Gastrocnemius medialis (tissue), 4 donors: Measurements from ENCODE around the gene TMEM101. TPM values are rescaled to one million over a fixed set of nuclear protein-coding genes. Genes with fewer than 3 reads are reported as not detected.
"Not testable (repeated sequence)": the region's sequence is repeated elsewhere in the genome, so short reads cannot be mapped to it uniquely, and the experiment has no call there.

Experiments used
- ATAC-seq, 2 donors: fragments of 150-250 bp; one replicate each; pipeline ENCODE4 v1.9.1; 2016
- DNase-seq, 2 donors: peaks; one replicate each; pipeline ENCODE4 v3.0.0-alpha.2; 2019
- H3K27ac ChIP-seq, 4 donors: fragments of 200-600 bp; sonication (generic); 1 replicate in 1 of 4; 2 replicates in 3 of 4; pipeline ENCODE4 v1.5.1; 2016 to 2018; ENCODE audit warnings: mild to moderate bottlenecking in 2 of 4, moderate library complexity in 1 of 4
- H3K27me3 ChIP-seq, 3 donors: fragments of 200-600 bp; sonication (generic) in 2 of 3; 1 replicate in 1 of 3; 2 replicates in 2 of 3; pipeline versions ENCODE4 v1.5.1 to v1.6.0; 2016 to 2019; ENCODE audit warnings: mild to moderate bottlenecking in 1 of 3, moderate library complexity in 1 of 3
- H3K36me3 ChIP-seq, 2 donors: fragments of 200-600 bp; sonication (generic) in 1 of 2; one replicate each; pipeline ENCODE4 v1.5.1; 2017 to 2018
- H3K4me1 ChIP-seq, 2 donors: fragments of 200-600 bp; sonication (generic) in 1 of 2; one replicate each; pipeline ENCODE4 v1.5.1; 2016 to 2017; ENCODE audit warnings: mild to moderate bottlenecking in 2 of 2
- H3K4me3 ChIP-seq, 4 donors: fragments of 200-600 bp; sonication (generic) in 3 of 4; 1 replicate in 1 of 4; 2 replicates in 3 of 4; pipeline ENCODE4 v1.5.1; 2016 to 2019; ENCODE audit warnings: mild to moderate bottlenecking in 2 of 4
- H3K9me3 ChIP-seq, 3 donors: fragments of 200-600 bp; sonication (generic) in 2 of 3; 1 replicate in 1 of 3; 2 replicates in 2 of 3; pipeline ENCODE4 v1.5.1; 2016 to 2019
- POLR2A ChIP-seq, 2 donors: fragments of 450-650 bp; IDR thresholded peaks; one replicate each; pipeline ENCODE4 v1.6.1; 2017; ENCODE audit warnings: antibody characterized with exemption in 2 of 2, mild to moderate bottlenecking in 2 of 2, moderate library complexity in 2 of 2
- in situ Hi-C, 4 donors: fragments of 200-750 bp; cut with MboI; loops; one replicate each; pipeline versions ENCODE4 v1.15.0 to v1.8.0; 2017; ENCODE audit warnings: low sequenced_read_pairs in 4 of 4
- intact Hi-C: fragments of 100-400 bp; cut with DNase I; formaldehyde crosslinking; loops from one replicate; pipeline ENCODE4 v1.15.1; 2023; ENCODE audit warnings: low total_unique reads
- total RNA-seq, 4 donors: library from RNA; depleted of rRNA; stranded (reverse); fragments of >200 nt; gene quantifications; one replicate each; pipeline versions ENCODE4 v1.1.0 to v1.2.3, GENCODE V29; 2016
- TF ChIP-seq, protein P1 (sequence below), 5 experiments: fragments of 450-650 bp in 3 of 5; fragments of 200-600 bp in 2 of 5; sonication (generic) in 2 of 5; IDR thresholded peaks in 4 of 5; conservative IDR thresholded peaks in 1 of 5; 1 replicate in 4 of 5; 2 replicates in 1 of 5; pipeline ENCODE4 v1.5.1; 2016 to 2019; ENCODE audit warnings: antibody characterized with exemption in 5 of 5, mild to moderate bottlenecking in 3 of 5, moderate library complexity in 3 of 5

The TMEM101 gene
- total RNA-seq, 4 donors from 2014 or later: 28.8 to 38.3 (median 36.4) TPM

DNA sequence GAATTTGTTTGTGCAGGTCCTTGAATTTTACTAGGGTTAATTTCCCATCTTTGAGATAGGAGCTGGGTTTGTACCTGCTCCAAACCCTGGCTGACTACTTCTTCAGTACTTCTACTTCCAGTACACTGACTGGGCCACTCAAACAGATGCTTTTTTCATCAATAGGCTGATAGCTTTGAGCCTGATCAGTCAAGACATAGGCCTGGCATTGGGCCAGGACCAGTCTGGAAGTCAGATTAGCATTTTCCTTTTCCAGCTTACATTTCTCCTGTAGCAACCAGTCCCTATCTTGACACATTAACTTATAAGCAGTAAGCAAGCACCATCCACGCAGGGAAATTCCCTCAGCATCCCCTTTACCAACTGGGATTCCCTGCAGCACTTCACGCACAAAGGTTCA, 7.5 kb upstream of the TMEM101 start:
- DNase-seq (no peak), ATAC-seq (no peak)
- H3K36me3 ChIP-seq: peaks cover 0 to 3% of the 10 kb centered on the region in 2 donors
- no peaks in the 10 kb centered on the region for H3K9me3 ChIP-seq
- no peak overlapping the region for H3K27ac ChIP-seq
- H3K4me3 ChIP-seq: no peak overlapping the region
- intact Hi-C loops: no loop called here
- in situ Hi-C loops: no loop called here
- TF ChIP-seq, protein P1, sequence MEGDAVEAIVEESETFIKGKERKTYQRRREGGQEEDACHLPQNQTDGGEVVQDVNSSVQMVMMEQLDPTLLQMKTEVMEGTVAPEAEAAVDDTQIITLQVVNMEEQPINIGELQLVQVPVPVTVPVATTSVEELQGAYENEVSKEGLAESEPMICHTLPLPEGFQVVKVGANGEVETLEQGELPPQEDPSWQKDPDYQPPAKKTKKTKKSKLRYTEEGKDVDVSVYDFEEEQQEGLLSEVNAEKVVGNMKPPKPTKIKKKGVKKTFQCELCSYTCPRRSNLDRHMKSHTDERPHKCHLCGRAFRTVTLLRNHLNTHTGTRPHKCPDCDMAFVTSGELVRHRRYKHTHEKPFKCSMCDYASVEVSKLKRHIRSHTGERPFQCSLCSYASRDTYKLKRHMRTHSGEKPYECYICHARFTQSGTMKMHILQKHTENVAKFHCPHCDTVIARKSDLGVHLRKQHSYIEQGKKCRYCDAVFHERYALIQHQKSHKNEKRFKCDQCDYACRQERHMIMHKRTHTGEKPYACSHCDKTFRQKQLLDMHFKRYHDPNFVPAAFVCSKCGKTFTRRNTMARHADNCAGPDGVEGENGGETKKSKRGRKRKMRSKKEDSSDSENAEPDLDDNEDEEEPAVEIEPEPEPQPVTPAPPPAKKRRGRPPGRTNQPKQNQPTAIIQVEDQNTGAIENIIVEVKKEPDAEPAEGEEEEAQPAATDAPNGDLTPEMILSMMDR (IDR thresholded peaks at IDR 0.05 in 4 of 5, conservative IDR thresholded peaks at IDR 0.05 in 1 of 5): no peak
- TF ChIP-seq POLR2A (IDR thresholded peaks at IDR 0.05): no peak
- H3K4me1 ChIP-seq: no peaks in the 10 kb centered on the region
- H3K27me3 ChIP-seq: no peaks in the 10 kb centered on the region

- H3K4me1 ChIP-seq, H3K27ac ChIP-seq, DNase-seq, H3K36me3 ChIP-seq, H3K9me3 ChIP-seq, in situ Hi-C loops, H3K4me3 ChIP-seq, ATAC-seq, intact Hi-C loops, H3K27me3 ChIP-seq: not testable (repeated sequence)
Measured at GRCh38 chr17:44021227-44021626, 6.5 kb upstream of the TMEM101 start.

GRCh38 chr17:44014133-44014436, 678 bp downstream of the TMEM101 start:
- H3K27me3 ChIP-seq: no peaks in the 10 kb centered on the region
- intact Hi-C loops: loop anchor here (2.0 kb wide), 3 partner anchors 27 to 531 kb away; partner anchors contain the start of genes DHX8 and G6PC3
- H3K9me3 ChIP-seq: no peaks in the 10 kb centered on the region
- peaks cover 8 to 9% of the 10 kb centered on the region in 2 donors for H3K4me1 ChIP-seq
- TF ChIP-seq, protein P1 (IDR thresholded peaks at IDR 0.05 in 4 of 5, conservative IDR thresholded peaks at IDR 0.05 in 1 of 5): no peak
- TF ChIP-seq POLR2A (IDR thresholded peaks at IDR 0.05): no peak
- no peak for ATAC-seq
- no peak for DNase-seq
- H3K36me3 ChIP-seq: peaks cover 0 to 4% of the 10 kb centered on the region in 2 donors
- peak overlapping the region; percentile 79 to 98 (median 86) for H3K4me3 ChIP-seq
- in situ Hi-C loops: no loop called here
- peak overlapping the region; percentile 71 to 87 (median 82) for H3K27ac ChIP-seq

GRCh38 chr17:44012874-44013273, 1.9 kb downstream of the TMEM101 start:
- H3K27ac ChIP-seq: no peak overlapping the region
- no peak for DNase-seq
- peaks cover 0 to 1% (median 0%) of the 10 kb centered on the region in 3 donors for H3K27me3 ChIP-seq
- H3K4me3 ChIP-seq: no peak overlapping the region
- ATAC-seq: no peak
- intact Hi-C loops: no loop called here
- TF ChIP-seq POLR2A (IDR thresholded peaks at IDR 0.05): no peak
- TF ChIP-seq, protein P1 (IDR thresholded peaks at IDR 0.05 in 4 of 5, conservative IDR thresholded peaks at IDR 0.05 in 1 of 5): no peak
- peaks cover 0 to 4% of the 10 kb centered on the region in 2 donors for H3K36me3 ChIP-seq
- peaks cover 10 to 11% of the 10 kb centered on the region in 2 donors for H3K4me1 ChIP-seq
- H3K9me3 ChIP-seq: no peaks in the 10 kb centered on the region
- in situ Hi-C loops: no loop called here

- peaks cover 0 to 4% of the 10 kb centered on the region in 2 donors for H3K36me3 ChIP-seq
- in situ Hi-C loops (no loop called here), intact Hi-C loops (no loop called here)
- TF ChIP-seq, protein P1 (IDR thresholded peaks at IDR 0.05 in 4 of 5, conservative IDR thresholded peaks at IDR 0.05 in 1 of 5): no peak
- TF ChIP-seq POLR2A (IDR thresholded peaks at IDR 0.05): no peak
- no peaks in the 10 kb centered on the region for H3K9me3 ChIP-seq
- no peak for DNase-seq
- H3K4me1 ChIP-seq: peaks cover 15 to 16% of the 10 kb centered on the region in 2 donors
- H3K4me3 ChIP-seq: no peak overlapping the region
- H3K27me3 ChIP-seq: peaks cover 0 to 6% (median 5%) of the 10 kb centered on the region in 3 donors
- ATAC-seq: no peak
- H3K27ac ChIP-seq: no peak overlapping the region
Measured at GRCh38 chr17:44012391-44012790, 2.4 kb downstream of the TMEM101 start.
